DND-41 (cell line): ENCODE measurements around the gene MECP2.
A peak's percentile ranks its signal among the peaks of the same experiment; 100 is the strongest.

ENCODE experiments used
- CTCF ChIP-seq: IDR thresholded peaks from 2 replicates; pipeline ENCODE4 v1.5.1; 2012; ENCODE audit warnings: borderline replicate concordance, low read length, moderate library complexity, mild to moderate bottlenecking; ENCODE audit not compliant: poor library complexity, severe bottlenecking; ENCODE audit errors: extremely low read depth
- EZH2 ChIP-seq: IDR thresholded peaks from 3 replicates; pipeline ENCODE4 v1.6.1; 2012; ENCODE audit warnings: borderline replicate concordance, low read depth, mild to moderate bottlenecking, moderate library complexity, low read length, inconsistent platforms; ENCODE audit not compliant: severe bottlenecking

GRCh38 chrX:154029439-154029838 lies 68.1 kb downstream of the MECP2 start:
- TF ChIP-seq EZH2 (no peak), CTCF (peak; percentile 28)
